Ishikawa (cell line): Measurements from ENCODE around the gene FSCN2.

Source experiments
- CEBPB ChIP-seq: IDR thresholded peaks from 2 replicates; pipeline ENCODE4 v1.6.1; 2012
- CREB1 ChIP-seq: IDR thresholded peaks from 2 replicates; pipeline ENCODE4 v1.6.1; 2012; ENCODE audit warnings: low read depth
- EP300 ChIP-seq: IDR thresholded peaks from 2 replicates; pipeline ENCODE4 v1.6.1; 2012; ENCODE audit warnings: borderline replicate concordance
- FOXM1 ChIP-seq: IDR thresholded peaks from 2 replicates; pipeline ENCODE4 v1.6.1; 2012; ENCODE audit warnings: low read depth, borderline replicate concordance
- RAD21 ChIP-seq: IDR thresholded peaks from 2 replicates; pipeline ENCODE4 v1.6.1; 2012; ENCODE audit warnings: low read depth
- REST ChIP-seq: IDR thresholded peaks from 2 replicates; pipeline ENCODE4 v1.6.1; 2012; ENCODE audit warnings: low read depth, mild to moderate bottlenecking
- TAF1 ChIP-seq: IDR thresholded peaks from 2 replicates; pipeline ENCODE4 v1.6.1; 2012; ENCODE audit warnings: low read depth, mild to moderate bottlenecking
- TCF12 ChIP-seq: IDR thresholded peaks from 2 replicates; pipeline ENCODE4 v1.6.1; 2012; ENCODE audit warnings: low read depth
- TEAD4 ChIP-seq: IDR thresholded peaks from 2 replicates; pipeline ENCODE4 v1.6.1; 2012
- USF1 ChIP-seq: IDR thresholded peaks from 2 replicates; pipeline ENCODE4 v1.6.1; 2012
- YY1 ChIP-seq: IDR thresholded peaks from 2 replicates; pipeline ENCODE4 v1.6.1; 2012; ENCODE audit warnings: low read depth
- ZBTB7A ChIP-seq: IDR thresholded peaks from 2 replicates; pipeline ENCODE4 v1.6.1; 2012; ENCODE audit warnings: low read depth
- TF ChIP-seq, protein P1 (sequence below): IDR thresholded peaks from 2 replicates; pipeline ENCODE4 v1.6.1; 2012

DNA sequence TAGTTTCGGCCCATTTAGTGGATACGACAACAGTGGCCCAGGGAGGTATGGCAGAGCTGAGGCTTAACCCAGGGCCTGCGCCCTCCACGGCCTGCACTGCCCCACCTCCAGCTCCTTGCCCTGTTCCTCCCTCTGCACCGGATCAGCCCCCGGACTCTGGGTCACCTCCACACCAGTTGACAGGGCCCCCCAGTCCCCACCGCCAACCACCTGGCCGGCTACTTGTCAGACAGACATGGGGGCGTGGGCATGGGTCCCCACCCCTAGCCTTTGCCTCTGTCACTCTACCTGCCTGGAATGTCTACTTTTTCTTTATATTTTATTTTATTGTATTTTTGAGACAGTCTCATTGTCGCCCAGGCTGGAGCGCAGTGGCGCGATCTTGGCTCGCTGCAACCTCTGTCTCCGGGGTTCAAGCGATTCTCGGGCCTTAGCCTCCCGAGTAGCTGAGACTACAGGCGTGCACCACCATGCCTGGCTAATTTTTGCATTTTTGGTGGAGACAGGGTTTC lies 12.6 kb upstream of the FSCN2 start:
- TF ChIP-seq EP300 = no peak
- TF ChIP-seq ZBTB7A = no peak
- no peak for TF ChIP-seq TCF12
- TF ChIP-seq YY1 = no peak
- TF ChIP-seq, protein P1, sequence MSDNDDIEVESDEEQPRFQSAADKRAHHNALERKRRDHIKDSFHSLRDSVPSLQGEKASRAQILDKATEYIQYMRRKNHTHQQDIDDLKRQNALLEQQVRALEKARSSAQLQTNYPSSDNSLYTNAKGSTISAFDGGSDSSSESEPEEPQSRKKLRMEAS = no peak
- TF ChIP-seq REST = no peak
- TF ChIP-seq FOXM1 = no peak
- no peak for TF ChIP-seq TAF1
- TF ChIP-seq USF1 = no peak
- no peak for TF ChIP-seq RAD21
- no peak for TF ChIP-seq TEAD4
- TF ChIP-seq CREB1 = no peak
- no peak for TF ChIP-seq CEBPB
